Measurements from ENCODE around the gene FGF10. TPM values are rescaled to one million over a fixed set of nuclear protein-coding genes. Genes with fewer than 3 reads are reported as not detected.

FGF10 gene
- total RNA-seq (2014; rRNA removed; shearing (Covaris generic)) = 0.16 and 0.62 TPM in 2 replicates

DNA sequence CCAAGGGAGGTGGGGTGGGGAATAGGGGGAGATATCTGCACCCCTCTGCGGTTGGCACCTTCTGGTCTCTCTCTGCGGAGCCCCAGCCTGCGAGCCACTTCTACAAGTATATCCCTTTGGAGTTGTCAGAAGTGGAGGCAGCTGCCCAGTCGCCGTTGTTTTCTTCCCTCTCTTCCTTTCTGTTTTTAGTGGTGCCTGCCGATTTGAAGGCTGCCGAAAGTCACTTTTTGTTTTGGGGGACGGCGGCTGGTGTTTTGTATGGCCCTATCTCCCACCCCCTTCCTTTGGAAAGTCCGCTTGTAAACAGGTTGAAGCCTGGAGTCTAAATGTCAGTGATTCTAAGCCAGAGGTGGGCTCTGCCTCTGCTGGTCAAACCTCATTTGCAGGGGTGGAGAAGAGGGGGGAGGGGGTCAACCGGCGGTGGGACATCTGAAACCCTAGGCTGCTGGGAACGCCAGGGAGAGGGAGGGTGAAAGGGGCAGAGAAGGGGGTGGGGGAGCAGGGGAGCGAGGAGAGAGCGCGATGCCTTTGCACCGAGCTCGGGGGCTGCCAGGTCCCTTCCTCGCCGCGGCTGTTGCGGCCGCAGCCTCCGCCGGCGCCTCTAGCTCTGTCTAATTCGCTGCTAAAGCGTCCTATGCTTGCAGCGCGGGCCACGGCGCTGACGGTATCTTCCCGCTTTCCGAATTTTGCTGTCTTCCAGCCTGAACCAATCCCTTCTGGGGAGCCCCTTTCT lies at the start of gene FGF10:
TSS of gene FGF10 (minus strand) at position 331 of the 733 bp plus-strand sequence. CDS start 738 bp downstream, outside the sequence.
- peak; percentile 8 for DNase-seq (ENCODE audit: low spot score)

GRCh38 chr5:44426944-44427343 lies 37.7 kb upstream of the FGF10 start:
- DNase-seq (ENCODE audit: low spot score) = no peak

DNA sequence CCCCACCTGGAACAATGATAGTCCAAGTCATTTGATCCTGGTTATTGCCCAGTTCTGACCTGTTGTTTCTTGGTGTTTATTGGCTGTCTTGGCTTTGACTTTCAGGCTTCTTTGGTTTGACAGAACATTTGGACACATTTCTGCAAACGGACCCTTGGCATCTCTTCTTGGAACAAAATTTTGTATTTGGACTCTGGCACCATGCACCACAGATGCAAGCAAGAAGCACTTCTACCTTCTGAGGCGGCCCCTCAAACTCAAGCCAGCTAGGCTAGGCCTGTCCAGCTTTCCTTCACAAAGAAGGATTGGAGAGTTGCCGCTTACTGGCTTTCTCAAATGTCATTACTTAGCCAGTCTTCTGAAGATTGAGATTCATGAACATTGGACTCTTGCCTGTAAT lies 23.1 kb upstream of the FGF10 start:
- no peak for DNase-seq (ENCODE audit: low spot score)

DNA sequence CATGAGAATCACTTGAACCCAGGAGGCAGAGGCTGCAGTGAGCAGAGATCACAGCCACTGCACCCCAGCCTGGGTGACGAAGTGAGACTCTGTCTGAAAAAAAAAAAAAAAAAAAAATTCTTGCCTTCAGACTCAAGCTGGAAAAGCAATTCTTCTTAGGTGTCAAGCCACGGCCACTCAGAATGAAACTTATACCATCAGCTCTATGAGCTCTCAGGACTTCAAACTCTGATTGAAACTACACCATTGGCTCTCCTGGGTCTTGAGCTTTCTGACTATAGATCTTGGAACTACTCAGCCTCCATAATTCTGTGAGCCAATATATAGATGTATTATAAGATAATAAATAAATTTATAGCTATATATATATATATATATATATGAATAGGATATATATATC lies 12.9 kb upstream of the FGF10 start:
- no peak for DNase-seq (ENCODE audit: low spot score)

DNA sequence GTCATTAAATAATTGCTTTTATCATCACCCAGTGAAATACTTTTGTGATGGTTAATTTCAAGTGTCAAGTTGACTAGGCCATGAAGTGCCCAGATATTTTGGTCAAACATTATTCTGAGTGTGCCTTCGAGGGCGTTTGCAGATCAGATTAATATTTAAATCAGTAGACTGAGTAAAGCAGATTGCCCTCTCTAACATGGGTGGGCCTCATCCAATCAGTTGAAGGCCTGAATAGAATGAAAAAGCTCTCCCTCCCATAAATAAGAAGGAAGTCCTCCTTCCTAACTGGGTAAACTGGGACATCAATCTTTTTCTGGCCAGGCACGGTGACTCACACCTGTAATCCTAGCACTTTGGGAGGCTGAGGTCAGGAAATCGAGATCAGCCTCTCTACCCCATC lies 12.4 kb upstream of the FGF10 start:
- DNase-seq (ENCODE audit: low spot score) = no peak

DNA sequence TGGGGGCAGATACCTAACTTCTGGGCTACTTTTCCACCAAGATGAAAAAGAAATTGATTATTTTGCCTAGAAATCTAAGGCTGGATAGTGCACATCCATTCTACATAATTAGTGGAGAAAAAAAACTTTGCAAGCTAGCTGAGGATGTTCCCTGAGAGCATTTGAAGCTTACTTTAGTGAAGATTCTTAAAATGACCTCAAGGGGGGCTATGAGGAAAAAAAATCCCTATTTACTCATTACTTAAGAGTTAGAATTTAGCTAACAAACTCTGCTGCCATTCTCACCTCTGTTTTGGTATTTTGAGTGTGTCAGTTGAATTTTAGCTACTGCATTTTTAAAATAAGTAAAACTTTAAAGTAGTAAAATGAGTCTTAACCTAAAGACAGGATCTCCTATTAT lies 9.2 kb upstream of the FGF10 start:
- no peak for DNase-seq (ENCODE audit: low spot score)

GRCh38 chr5:44396312-44396711 lies 7.1 kb upstream of the FGF10 start:
- DNase-seq (ENCODE audit: low spot score) = no peak

DNA sequence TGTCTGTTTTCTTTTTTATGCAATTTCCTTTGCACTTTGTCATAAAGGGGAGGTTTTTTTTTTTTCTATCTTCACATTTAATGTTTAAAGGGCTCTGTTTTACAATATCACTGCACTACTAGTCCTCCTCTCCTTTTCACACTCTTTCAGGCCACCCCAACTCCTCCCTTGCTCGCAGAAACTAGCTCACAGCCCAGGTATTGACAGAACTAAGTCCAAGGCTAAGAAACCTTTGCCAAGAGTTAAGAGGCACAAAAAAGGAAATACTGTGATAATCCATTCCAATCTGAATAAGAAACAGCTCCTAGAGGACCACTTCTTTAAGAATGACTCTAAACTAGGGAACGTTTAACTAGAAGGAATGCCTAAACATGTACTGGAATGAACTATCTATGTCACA lies 1.1 kb upstream of the FGF10 start:
- DNase-seq (ENCODE audit: low spot score) = no peak

DNA sequence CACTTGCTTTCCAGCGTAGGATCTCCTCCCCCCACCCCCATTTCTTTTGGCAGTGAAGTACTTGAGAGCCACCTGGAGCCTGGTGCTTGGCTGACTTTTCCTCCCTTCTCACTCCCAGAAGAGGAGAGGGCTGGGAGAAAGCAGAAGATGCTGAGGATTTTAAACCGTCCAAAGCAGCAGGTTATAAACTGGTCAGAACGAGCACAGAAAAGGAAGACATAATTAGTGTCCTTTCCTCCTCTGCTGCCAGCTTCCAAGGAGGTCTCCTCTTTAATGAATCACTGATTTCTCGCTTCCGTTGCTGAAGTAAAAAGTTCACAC lies 563 bp upstream of the FGF10 start:
- DNase-seq (ENCODE audit: low spot score) = no peak

DNA sequence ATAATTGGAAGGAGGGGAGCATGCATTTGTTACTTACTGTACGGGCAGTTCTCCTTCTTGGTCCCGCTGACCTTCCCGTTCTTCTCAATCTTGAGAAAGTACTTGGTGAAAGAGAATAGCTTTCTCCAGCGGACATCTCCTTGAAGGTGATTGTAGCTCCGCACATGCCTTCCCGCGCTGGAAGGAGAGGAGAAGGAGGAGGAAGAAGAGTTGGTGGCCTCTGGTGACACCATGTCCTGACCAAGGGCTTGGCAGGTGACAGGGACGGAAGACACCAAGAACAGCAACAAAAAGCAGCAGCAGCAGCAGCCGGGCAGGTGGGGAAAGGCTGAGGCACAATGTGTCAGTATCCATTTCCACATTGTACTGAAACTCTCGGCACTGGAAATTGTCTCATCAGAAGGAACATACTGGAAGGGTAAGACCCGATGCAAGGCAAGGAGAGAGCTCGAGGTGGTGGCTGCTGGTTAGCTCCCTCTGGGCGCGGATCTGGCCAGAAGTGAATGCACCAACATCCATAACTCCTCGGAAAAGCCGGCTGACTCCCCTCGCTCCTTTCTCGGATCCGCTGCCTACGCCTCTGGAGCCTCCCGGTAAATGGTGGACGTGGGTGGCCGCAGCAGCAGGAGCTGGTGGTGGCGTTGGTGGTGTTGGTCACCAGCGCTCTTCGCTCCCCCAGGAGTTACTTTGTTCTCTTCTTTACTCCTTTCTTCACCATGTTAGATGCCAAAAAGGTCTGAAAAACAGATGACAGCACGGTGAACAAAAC lies 715 bp downstream of the FGF10 start:
- DNase-seq (ENCODE audit: low spot score) = no peak

- DNase-seq (ENCODE audit: low spot score) = no peak
Measured at GRCh38 chr5:44387921-44388320, 1.3 kb downstream of the FGF10 start.

DNA sequence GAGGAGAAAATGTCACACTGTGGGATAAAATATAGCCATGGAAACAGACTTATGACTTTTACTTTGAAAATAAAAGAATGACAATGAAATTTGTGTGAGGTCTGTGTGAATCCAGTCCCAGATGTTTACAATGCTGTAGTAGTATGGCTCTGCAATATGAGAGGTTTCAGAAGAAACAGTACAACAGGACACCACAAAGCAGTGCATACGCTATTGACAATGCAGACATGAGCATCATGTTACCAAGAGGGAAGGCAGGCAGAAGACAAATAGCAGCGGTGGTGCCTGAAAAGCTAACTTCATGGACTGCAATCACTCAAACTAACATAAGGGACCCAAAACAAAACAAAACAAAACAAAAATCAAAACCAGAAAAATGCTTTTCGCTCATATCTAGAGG lies 1.8 kb downstream of the FGF10 start:
- DNase-seq (ENCODE audit: low spot score) = no peak

DNA sequence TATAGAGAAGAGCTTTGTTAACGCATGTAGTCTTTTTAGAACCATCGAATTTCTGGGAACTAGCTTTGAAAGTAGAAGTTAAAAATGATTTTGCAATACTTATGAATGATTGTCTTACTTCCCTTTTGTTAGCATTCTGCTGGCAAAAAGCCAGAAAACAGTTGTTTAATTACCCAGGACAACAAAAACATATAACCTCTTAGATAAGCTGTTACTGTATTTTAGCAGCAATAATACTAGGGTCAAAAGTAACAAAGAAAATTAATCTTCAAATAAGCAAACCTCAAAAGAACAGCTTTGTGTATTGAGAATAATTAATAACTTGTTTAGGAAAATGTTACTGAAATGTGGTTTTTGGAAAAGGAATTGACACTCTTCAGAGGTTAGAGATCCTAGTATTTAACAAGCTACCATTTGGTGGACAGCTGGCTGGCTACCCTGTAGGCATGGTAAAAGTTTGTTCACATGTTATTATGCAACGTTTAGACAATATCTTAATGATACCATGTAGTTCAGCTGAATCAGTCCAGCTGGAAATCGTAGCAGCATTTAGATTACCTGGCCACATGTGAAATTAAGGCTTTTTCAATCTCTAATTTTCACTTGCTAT lies 3.8 kb downstream of the FGF10 start:
- DNase-seq (ENCODE audit: low spot score) = no peak

DNA sequence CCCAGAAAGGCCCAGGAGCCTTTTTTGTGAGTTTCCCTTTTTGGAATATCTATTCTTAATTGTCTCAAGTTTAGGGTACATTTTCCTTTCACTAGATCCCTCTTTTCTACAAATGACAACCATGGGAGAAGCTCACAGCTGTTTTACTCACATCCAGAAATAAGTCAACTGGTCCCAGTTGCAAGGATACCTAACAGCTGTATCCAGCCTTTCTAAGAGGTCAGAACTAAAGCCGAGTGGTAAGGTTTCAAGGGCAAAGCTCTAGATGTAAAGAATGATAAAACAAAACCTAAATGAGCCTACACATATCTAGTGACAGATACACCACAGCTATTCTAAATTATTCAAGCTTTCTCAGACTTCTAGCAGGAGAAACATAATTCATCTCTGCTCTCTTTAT lies 4.4 kb downstream of the FGF10 start:
- no peak for DNase-seq (ENCODE audit: low spot score)

DNA sequence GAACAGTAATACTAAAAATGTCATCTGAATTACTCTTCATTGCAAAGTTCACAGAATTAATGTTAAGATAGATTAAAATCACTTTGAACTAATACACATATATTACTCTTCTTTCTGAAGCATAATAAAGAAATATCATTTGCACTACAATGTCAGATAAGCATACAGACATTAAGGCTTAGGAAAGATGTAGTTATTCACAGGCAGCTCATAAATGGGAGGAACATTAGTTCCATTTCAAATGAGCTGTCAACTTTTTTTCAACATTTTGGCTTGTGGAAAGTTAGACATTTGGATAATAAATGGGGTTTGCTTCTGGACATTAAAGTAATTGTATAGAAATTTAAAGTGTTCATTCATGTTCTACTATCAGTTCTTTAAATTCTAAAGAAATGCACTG lies 6.3 kb downstream of the FGF10 start:
- no peak for DNase-seq (ENCODE audit: low spot score)

DNA sequence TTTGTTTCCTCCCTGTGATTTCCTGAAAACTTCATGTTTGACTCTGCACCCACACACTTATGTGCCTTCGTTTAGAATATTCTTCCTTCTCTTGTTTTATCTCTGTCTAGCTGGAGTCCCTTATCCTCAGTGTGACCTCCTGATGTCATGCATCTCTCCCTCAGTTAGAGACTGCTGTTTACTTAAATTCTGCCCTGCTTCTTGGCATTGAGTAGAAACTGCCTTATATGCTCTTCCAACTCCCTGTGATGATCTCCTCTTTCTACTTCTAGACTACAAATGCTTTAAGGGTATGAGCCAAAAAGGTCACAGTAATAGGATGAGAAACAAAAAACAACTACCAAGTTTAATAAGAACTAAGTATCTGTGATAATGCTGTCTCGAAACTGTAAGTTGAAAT lies 12.2 kb downstream of the FGF10 start:
- no peak for DNase-seq (ENCODE audit: low spot score)

DNA sequence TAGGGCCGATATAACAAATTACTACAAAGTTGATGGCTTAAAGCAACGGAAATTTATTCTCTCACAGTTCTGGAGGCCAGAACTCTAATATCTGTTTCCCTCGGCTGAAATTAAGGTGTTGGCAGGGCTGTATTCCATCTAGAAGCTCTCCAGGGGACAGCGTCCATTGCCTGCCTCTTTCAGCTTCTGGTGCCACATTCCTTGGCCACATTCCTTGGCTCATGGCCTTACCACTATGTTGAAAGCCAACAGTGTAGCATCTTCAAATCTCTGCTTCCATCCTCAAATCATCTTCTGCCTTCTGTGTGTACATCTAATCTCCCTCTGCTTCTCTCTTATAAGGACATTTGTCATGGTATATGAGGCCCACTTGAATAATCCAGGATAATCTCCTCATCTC lies 17.2 kb downstream of the FGF10 start:
- no peak for DNase-seq (ENCODE audit: low spot score)

DNA sequence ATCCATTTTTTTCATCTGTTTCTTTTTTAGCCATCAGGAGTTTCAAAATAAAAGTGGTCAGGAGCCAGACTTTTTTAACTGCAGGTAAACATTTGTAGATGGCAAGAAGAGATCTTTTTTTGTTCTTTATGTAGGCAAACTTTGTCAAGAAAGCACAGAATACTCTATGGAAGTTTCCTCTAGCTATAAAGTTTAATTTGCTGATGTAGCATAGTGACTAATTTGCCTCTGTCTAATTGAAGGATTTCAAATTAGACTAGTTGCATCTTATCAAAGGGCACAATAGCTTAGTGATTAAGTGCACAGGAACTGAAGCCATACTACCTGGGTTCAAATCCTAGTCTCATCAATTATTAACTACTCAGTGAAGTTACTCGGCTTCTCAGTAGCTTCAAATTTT lies 22.0 kb downstream of the FGF10 start:
- DNase-seq (ENCODE audit: low spot score) = no peak

- DNase-seq (ENCODE audit: low spot score) = peak; percentile 4
Measured at GRCh38 chr5:44365345-44365744, 23.9 kb downstream of the FGF10 start.

GRCh38 chr5:44364097-44364496 lies 25.1 kb downstream of the FGF10 start:
- DNase-seq (ENCODE audit: low spot score) = no peak

DNA sequence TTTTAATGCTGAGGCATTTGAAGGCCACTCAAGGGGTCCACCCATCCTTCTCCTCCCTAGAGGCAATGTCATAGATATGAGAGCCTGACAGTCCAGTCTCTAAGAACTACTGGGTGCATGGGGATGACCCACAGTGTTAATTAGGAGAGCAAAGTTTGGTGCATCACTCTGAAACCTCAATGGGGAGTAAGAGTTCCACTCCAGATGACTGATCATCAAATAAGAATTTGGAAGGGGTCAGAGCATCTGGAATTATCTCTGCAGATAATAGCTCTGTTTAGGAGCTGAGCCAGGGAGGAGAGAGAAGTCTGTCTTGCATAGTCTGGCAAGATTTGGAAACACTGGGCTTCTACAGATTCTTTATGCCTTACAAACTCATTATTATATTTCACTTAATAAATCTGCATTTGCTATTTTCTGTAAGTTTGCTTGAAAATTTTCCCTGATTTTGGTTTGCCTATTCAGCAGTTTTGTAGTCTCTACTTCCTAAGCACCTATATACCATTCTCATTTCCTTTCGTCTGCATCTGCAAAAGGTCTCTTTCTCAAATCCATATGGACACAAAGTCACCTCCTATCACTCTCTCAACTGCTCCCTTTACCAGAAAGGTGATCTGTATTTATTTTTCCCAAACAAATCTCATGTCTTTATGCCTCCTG lies 27.7 kb downstream of the FGF10 start:
- DNase-seq (ENCODE audit: low spot score) = no peak

GRCh38 chr5:44360919-44361318 lies 28.3 kb downstream of the FGF10 start:
- DNase-seq (ENCODE audit: low spot score) = no peak

DNA sequence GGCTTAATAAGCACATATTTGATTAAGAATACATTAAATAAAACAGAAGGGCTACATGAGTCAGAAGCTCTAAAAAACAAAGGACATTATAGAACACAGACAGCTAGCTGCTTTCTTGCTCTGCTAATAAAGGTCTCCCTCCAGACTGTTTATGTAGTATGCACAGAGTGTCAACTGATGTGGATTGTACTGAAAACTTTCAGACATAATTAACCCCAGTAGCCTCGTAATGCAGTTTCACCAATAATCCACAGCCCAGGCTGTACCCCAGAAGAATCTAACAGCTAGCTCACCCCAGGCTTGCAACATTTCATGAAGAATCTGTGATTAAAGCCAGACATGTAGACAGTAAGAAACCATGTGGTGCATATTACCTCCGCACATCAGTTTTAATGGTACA lies 30.8 kb downstream of the FGF10 start:
- DNase-seq (ENCODE audit: low spot score) = no peak

All from A172 (cell line).